HCT116 (cell line): ENCODE data around the gene LSP1.

Experiments
- CTCF ChIP-seq, 3 experiments: fragments of 200-600 bp in 1 of 3; sonication (generic) in 1 of 3; IDR thresholded peaks in 2 of 3; conservative IDR thresholded peaks in 1 of 3; 2 replicates each; pipeline ENCODE4 v1.5.1; 2012 to 2017; ENCODE audit warnings: low read depth in 2 of 3, low read length in 2 of 3, antibody characterized with exemption in 1 of 3, borderline replicate concordance in 1 of 3, control low read depth in 1 of 3, mild to moderate bottlenecking in 1 of 3, mixed read lengths in 1 of 3, mixed run types in 1 of 3, moderate library complexity in 1 of 3; ENCODE audit not compliant: insufficient read depth in 1 of 3
- EZH2 ChIP-seq: fragments of 200-600 bp; sonication (generic); IDR thresholded peaks from 2 replicates; pipeline ENCODE4 v1.6.1; 2017; ENCODE audit warnings: antibody characterized with exemption, mixed run types
- EZH2phosphoT487 ChIP-seq: fragments of 200-600 bp; IDR thresholded peaks from 2 replicates; pipeline ENCODE4 v1.6.1; 2018; ENCODE audit warnings: antibody characterized with exemption, borderline replicate concordance
- JUND ChIP-seq: IDR thresholded peaks from 2 replicates; pipeline ENCODE4 v1.6.1; 2012
- POLR2A ChIP-seq: IDR thresholded peaks from 2 replicates; pipeline ENCODE4 v1.7.0; 2011; ENCODE audit warnings: borderline replicate concordance; ENCODE audit not compliant: insufficient read depth, insufficient read length; ENCODE audit errors: extremely low read depth
- POLR2AphosphoS5 ChIP-seq: IDR thresholded peaks from 2 replicates; pipeline ENCODE4 v1.6.1; 2011; ENCODE audit warnings: mild to moderate bottlenecking, low read depth, low read length, moderate library complexity
- SRF ChIP-seq: IDR thresholded peaks from 2 replicates; pipeline ENCODE4 v1.6.1; 2012; ENCODE audit warnings: low read depth
- YY1 ChIP-seq: IDR thresholded peaks from 2 replicates; pipeline ENCODE4 v1.6.1; 2011; ENCODE audit warnings: low read length, low read depth, moderate library complexity, mild to moderate bottlenecking; ENCODE audit not compliant: insufficient replicate concordance; ENCODE audit errors: extremely low read depth
- ZNF274 ChIP-seq: fragments of 200-500 bp; sonication (Bioruptor generic); IDR thresholded peaks from 2 replicates; pipeline ENCODE4 v1.6.1; 2014; ENCODE audit warnings: mild to moderate bottlenecking, low read depth, low read length, inconsistent platforms
- TF ChIP-seq, protein P1 (sequence below): IDR thresholded peaks from 2 replicates; pipeline ENCODE4 v1.6.1; 2012; ENCODE audit warnings: low read depth

DNA sequence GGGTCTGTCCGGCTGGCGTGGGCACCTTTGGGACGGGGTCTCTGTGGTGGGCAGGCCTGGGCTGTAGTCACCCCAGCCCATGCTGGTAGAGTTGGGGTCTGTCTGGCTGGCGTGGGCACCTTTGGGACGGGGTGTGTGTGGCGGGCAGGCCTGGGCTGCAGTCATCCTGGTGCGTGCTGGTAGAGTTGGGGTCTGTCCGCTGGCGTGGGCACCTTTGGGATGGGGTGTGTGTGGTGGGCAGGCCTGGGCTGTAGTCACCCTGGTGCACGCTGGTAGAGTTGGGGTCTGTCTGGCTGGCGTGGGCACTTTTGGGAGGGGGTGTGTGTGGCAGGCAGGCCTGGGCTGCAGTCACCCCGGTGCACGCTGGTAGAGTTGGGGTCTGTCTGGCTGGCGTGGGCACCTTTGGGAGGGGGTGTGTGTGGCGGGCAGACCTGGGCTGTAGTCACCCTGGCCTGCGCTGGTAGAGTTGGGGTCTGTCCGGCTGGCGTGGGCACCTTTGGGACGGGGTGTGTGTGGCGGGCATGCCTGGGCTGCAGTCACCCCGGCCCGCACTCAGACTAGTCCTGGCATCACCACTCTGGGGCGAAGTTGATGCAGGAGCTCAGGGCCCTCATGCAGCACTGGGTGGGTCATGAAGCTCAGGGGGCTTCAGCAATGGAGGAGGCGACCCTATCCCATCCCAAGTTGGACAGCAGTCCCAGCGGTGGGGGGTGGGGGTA, 19.5 kb downstream of the LSP1 start:
- TF ChIP-seq CTCF (IDR thresholded peaks at IDR 0.05 in 2 of 3, conservative IDR thresholded peaks at IDR 0.05 in 1 of 3; ENCODE audit: borderline replicate concordance in 1 of 3, insufficient read depth in 1 of 3, low read depth in 2 of 3, low read length in 2 of 3) (no peak), POLR2A (no peak), EZH2 (no peak), JUND (no peak), EZH2phosphoT487 (no peak), ZNF274 (no peak), YY1 (no peak), SRF (no peak), POLR2AphosphoS5 (no peak)
- TF ChIP-seq, protein P1, sequence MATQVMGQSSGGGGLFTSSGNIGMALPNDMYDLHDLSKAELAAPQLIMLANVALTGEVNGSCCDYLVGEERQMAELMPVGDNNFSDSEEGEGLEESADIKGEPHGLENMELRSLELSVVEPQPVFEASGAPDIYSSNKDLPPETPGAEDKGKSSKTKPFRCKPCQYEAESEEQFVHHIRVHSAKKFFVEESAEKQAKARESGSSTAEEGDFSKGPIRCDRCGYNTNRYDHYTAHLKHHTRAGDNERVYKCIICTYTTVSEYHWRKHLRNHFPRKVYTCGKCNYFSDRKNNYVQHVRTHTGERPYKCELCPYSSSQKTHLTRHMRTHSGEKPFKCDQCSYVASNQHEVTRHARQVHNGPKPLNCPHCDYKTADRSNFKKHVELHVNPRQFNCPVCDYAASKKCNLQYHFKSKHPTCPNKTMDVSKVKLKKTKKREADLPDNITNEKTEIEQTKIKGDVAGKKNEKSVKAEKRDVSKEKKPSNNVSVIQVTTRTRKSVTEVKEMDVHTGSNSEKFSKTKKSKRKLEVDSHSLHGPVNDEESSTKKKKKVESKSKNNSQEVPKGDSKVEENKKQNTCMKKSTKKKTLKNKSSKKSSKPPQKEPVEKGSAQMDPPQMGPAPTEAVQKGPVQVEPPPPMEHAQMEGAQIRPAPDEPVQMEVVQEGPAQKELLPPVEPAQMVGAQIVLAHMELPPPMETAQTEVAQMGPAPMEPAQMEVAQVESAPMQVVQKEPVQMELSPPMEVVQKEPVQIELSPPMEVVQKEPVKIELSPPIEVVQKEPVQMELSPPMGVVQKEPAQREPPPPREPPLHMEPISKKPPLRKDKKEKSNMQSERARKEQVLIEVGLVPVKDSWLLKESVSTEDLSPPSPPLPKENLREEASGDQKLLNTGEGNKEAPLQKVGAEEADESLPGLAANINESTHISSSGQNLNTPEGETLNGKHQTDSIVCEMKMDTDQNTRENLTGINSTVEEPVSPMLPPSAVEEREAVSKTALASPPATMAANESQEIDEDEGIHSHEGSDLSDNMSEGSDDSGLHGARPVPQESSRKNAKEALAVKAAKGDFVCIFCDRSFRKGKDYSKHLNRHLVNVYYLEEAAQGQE: no peak
